ENCODE results near the gene BTN3A1. TPM values are rescaled to one million over a fixed set of nuclear protein-coding genes. Genes with fewer than 3 reads are reported as not detected.

The BTN3A1 gene
- total RNA-seq, 1 donor from 2014 or later, result 9.7 TPM

GRCh38 chr6:26362836-26363220 lies 39.2 kb upstream of the BTN3A1 start:
- Mint-ChIP-seq H3K36me3 (no peaks in the 10 kb centered on the region), H3K4me1 (no peaks in the 10 kb centered on the region), H3K4me3 (no peak overlapping the region), H3K9me3 (no peaks in the 10 kb centered on the region), H3K27ac (no peak overlapping the region), H3K27me3 (ENCODE audit: insufficient read depth, low read depth) (peaks cover 4% of the 10 kb centered on the region)
- Histone ChIP-seq H2AFZ (replicated peaks) (no peak overlapping the region), H3K27me3 (no peaks in the 10 kb centered on the region), H3K9ac (no peak overlapping the region), H3K4me1 (no peaks in the 10 kb centered on the region), H3K9me3 (ENCODE audit: low read depth) (no peaks in the 10 kb centered on the region), H3K27ac (no peak overlapping the region), H3K79me2 (ENCODE audit: low read depth) (no peaks in the 10 kb centered on the region), H4K20me1 (ENCODE audit: low read depth) (no peaks in the 10 kb centered on the region), H3K4me2 (no peak overlapping the region), H3K36me3 (no peaks in the 10 kb centered on the region), H3F3A (ENCODE audit: low read depth) (no peaks in the 10 kb centered on the region), H3K4me3 (no peak overlapping the region)
- DNase-seq (ENCODE audit: low spot score), result no peak
- TF ChIP-seq EZH2 (IDR thresholded peaks at IDR 0.05), result no peak
- no peak for TF ChIP-seq CTCF (IDR thresholded peaks at IDR 0.05)
- no peak for TF ChIP-seq EZH2phosphoT487 (IDR thresholded peaks at IDR 0.05)

GRCh38 chr6:26363882-26364701 lies 38.0 kb upstream of the BTN3A1 start:
- Histone ChIP-seq H3K4me1 (no peaks in the 10 kb centered on the region), H3K4me2 (peak overlapping the region; percentile 80), H4K20me1 (ENCODE audit: low read depth) (no peaks in the 10 kb centered on the region), H2AFZ (replicated peaks) (peak overlapping the region; percentile 95), H3K9me3 (ENCODE audit: low read depth) (no peaks in the 10 kb centered on the region), H3K4me3 (peak overlapping the region; percentile 67), H3F3A (ENCODE audit: low read depth) (no peaks in the 10 kb centered on the region), H3K9ac (no peak overlapping the region), H3K27ac (no peak overlapping the region), H3K36me3 (no peaks in the 10 kb centered on the region), H3K79me2 (ENCODE audit: low read depth) (no peaks in the 10 kb centered on the region), H3K27me3 (no peaks in the 10 kb centered on the region)
- Mint-ChIP-seq H3K9me3 (no peaks in the 10 kb centered on the region), H3K27ac (no peak overlapping the region), H3K36me3 (no peaks in the 10 kb centered on the region), H3K4me3 (no peak overlapping the region), H3K4me1 (no peaks in the 10 kb centered on the region), H3K27me3 (ENCODE audit: insufficient read depth, low read depth) (peaks cover 4% of the 10 kb centered on the region)
- no peak for DNase-seq (ENCODE audit: low spot score)
- TF ChIP-seq CTCF (IDR thresholded peaks at IDR 0.05), result no peak
- no peak for TF ChIP-seq EZH2phosphoT487 (IDR thresholded peaks at IDR 0.05)
- TF ChIP-seq EZH2 (IDR thresholded peaks at IDR 0.05), result no peak

- Histone ChIP-seq H3K4me2 (peak overlapping the region; percentile 80), H2AFZ (replicated peaks) (peak overlapping the region; percentile 95), H3F3A (ENCODE audit: low read depth) (no peaks in the 10 kb centered on the region), H3K9ac (no peak overlapping the region), H3K27ac (no peak overlapping the region), H3K4me1 (no peaks in the 10 kb centered on the region), H3K79me2 (ENCODE audit: low read depth) (no peaks in the 10 kb centered on the region), H3K27me3 (no peaks in the 10 kb centered on the region), H3K9me3 (ENCODE audit: low read depth) (no peaks in the 10 kb centered on the region), H4K20me1 (ENCODE audit: low read depth) (no peaks in the 10 kb centered on the region), H3K4me3 (peak overlapping the region; percentile 67), H3K36me3 (no peaks in the 10 kb centered on the region)
- TF ChIP-seq EZH2 (IDR thresholded peaks at IDR 0.05) (no peak), CTCF (IDR thresholded peaks at IDR 0.05) (no peak), EZH2phosphoT487 (IDR thresholded peaks at IDR 0.05) (no peak)
- no peak for DNase-seq (ENCODE audit: low spot score)
- H3K27ac Mint-ChIP-seq, result no peak overlapping the region
- H3K9me3 Mint-ChIP-seq, result no peaks in the 10 kb centered on the region
- H3K27me3 Mint-ChIP-seq (ENCODE audit: insufficient read depth, low read depth), result peaks cover 4% of the 10 kb centered on the region
- no peaks in the 10 kb centered on the region for H3K4me1 Mint-ChIP-seq
- no peak overlapping the region for H3K4me3 Mint-ChIP-seq
- H3K36me3 Mint-ChIP-seq, result no peaks in the 10 kb centered on the region
Observed at GRCh38 chr6:26365633-26365995, 36.5 kb upstream of the BTN3A1 start.
